Ureter (tissue), 1 donor: ENCODE measurements around the gene PDXK. TPM values are rescaled to one million over a fixed set of nuclear protein-coding genes. Genes with fewer than 3 reads are reported as not detected.
"Not testable (repeated sequence)": the region's sequence is repeated elsewhere in the genome, so short reads cannot be mapped to it uniquely, and the experiment has no call there.

Source experiments
- DNase-seq: peaks from one replicate; pipeline ENCODE4 v3.0.0-alpha.2; 2020; ENCODE audit warnings: low spot score
- total RNA-seq: library from RNA; stranded (reverse); gene quantifications from one replicate; pipeline ENCODE4 v1.2.4, GENCODE V29; 2023
- donor health status: DM: yes; HTN: yes; CAD: no.

Gene PDXK
- 137 TPM for total RNA-seq

DNA sequence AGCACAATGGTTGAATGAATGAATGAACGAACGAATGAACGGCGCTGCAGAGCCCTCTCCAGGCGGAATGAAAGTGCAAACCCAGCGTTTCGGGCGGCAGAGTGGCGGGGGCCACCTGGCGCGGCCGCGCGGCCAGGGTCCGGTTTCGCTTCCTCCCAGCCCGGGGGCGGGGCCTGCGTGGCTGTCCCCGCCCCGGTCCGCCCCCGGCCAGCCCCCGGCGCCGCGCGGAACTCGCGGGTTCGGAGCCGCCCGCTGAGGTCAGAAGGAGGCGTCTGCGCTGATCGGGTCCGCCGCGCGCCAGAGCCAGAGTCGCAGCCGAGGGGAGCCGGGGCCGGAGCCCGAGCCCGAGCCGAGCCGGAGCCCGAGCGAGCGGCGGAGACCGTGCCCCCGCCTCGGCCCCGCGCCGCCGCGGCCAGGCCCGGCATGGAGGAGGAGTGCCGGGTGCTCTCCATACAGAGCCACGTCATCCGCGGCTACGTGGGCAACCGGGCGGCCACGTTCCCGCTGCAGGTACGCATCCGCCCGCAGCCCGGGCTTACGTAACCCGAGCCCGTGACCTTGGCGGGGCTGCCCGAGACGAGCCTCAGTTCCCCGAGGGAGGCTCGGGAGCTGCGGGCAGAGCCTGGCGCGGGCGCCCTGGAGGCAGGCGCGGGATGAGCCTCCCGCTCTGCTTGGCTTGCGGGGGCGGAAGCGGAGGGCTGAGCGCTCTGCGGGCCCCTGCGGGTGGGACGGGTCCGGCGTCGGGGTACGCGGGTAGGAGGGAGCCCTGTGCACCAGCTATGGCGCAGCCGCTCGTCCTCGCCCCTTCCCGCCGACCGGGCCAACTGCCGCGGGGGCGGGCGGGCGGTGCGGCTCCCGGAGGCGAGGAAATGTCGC lies at the start of gene PDXK:
PDXK (plus strand) TSS at position 258 of the 876 bp plus-strand sequence; CDS start at position 424, 166 bp downstream.
- peak; percentile 89 for DNase-seq

DNA sequence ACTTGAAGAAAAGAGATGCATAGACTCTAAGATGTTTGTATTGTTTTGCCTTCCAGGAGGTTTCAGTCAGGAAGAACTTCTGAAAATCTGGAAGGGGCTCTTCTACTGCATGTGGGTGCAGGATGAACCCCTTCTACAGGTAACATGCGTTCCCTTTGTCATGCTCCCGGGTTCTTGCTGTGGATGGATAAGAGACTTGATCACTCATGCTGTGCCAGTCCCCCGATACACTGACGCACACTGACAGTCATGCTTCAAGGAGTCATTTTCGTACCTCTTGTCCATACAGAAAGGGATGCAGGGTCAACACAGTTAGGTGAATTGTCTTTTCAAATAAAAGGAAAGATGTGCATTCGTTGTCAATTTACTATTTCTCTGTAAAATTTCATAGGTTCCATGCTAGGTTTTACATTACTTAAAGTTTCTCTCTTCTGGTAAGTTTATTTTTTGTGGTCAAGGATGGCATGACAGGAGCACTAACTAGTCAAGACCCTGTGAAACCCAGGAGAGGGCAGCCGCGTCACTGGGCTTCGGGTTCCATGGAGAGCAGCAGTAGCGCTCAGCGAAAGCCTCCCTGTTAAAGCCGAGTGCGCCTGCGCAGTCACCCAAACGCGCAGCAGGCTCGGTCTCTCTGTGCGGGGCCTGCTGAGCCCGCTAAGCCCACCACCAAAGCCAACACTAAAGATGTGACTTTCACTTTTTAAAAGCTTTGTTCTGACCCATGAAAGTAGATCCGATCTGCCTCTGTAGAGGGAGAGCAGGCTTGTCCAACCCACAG lies 48.9 kb upstream of the PDXK start:
- DNase-seq: no peak

DNA sequence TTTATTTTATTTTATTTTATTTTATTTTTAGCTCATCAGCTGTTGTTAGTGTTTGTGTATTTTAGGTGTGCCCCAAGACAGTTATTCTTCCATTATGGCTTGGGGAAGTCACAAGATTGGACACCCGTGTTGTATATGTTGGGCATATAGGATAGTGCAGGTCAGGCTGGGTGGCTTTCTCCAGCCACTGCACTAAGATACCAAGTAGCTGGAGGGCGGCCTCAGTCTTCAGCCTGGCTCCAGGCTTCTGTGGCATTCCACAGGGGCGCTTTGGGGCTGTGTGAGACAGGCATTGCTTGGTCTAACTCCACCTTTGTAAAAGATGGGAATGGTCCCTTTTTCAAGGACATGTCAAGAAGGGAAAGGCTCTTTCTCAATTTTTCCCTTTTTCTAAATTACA lies 43.1 kb upstream of the PDXK start:
- DNase-seq: no peak

DNA sequence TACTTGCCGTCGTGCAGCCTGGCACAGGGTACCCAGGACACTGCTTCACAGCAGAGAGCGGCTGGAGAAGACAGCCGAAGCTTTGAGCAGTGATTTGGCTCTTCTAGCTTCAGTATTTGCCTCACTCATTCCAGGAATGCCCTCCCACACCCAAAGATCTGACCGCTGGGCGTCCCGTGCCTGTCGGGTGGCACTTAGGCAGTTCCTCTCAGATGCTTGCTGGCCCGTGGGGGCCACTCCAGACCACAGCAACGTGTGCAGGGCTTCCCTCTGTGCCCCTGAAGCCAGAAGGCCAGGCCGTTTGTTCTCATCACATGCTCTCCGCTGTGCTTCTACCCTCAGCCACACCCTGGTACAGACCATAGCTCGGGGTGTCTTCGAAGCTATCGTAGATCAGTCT lies 42.5 kb upstream of the PDXK start:
- DNase-seq: no peak

DNA sequence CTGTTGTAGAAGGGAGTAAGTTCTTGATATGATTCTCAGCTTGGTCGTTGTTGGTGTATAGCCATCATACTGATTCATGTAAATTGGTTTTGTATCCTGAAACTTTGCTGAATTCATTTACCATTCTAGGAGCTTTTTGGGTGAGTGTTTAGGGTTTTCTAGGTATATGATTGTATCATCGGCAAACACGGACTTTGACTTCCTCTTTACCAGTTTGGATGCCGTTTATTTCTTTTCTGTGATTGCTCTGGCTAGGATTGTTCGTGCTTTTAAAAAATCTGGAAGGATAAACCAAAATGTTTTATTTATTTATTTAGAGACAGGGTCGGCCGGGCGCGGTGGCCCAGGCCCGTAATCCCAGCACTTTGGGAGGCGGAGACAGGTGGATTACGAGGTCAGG lies 39.0 kb upstream of the PDXK start:
- DNase-seq: no peak

DNA sequence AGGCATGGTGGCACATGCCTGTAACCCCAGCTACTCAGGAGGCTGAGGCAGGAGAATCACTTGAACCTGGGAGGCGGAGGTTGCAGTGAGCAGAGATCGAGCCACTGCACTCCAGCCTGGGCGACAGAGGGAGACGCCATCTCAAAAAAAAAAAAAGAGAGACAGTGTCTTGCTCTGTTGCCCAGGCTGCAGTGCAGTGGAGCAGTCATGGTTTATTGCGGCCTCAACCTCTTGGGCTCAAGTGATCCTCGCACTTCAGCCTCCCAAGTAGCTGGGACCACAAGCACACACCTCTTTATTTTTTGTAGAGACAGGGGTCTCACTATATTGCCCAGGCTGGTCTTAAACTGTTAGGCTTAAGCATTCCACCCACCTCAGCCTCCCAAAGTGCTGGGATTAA lies 38.5 kb upstream of the PDXK start:
- not testable (repeated sequence) for DNase-seq

DNA sequence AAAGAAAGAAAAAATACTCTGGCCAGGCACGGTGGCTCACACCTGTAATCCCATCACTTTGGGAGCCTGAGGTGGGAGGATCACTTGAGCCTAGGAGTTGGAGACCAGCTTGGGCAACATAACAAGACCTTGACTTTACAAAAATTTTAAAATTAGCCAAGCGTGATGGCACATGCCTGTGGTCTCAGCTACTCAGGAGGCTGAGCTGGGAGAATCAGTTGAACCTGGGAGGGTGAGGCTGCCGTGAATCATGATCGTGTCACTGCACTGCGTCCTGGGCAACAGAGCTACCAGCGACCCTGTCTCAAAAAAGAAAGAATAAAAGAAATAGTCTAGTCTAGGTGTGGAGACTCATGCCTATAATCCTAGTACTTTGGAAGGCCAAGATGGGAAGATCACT lies 37.3 kb upstream of the PDXK start:
- DNase-seq: no peak

DNA sequence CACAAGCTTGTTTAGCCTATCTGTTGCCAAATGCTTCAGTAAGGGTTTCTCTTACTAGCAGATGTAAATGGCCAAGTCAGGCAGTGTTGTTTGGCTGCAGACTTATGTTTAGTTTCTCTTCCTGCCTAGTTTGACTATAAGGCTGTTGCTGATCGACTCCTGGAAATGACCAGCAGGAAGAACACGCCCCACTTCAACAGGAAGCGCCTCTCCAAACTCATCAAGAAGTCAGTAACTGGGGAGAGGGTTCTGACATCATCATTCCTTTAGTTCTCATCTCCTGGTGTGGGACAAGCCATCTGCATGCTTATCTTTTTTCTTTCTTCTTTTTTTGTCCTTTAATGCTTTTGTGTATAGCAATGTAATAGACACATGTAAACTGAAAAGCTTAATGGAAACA lies 34.5 kb upstream of the PDXK start:
- DNase-seq: no peak

DNA sequence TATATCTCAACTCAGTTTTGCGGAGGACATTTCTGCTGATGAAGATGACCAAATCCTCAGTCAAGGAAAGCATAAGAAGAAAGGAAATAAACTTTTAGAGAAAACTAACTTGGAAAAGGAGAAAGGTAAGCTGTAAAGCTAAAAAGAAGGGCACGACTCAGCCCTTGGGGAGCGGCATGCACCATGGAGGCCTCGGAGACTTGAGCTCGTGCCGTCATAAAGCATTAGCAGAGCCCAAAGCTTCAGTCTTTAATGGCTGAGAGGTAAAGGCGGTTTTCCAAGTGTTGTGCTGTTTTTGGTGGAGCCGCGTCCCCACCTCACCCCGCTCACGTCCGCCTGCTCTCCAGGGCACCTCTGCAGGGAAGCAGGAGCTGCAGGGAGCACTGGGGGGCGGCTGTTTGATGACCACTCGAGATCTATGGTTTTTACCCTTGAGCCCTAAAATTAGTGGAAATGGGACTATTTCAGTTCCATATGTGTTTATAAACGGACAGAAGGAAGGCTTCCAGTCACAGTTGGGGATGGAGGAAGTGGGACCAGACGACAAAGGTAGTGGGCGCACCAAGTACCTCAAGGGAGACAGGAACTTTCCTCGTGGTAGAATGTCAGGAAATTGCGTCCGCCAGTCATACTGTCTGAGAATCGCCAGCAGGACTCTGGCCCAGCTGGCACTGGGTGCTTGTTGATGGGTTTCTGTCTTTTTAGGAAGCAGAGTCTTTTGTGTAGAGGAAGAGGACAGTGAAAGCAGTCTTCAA lies 31.9 kb upstream of the PDXK start:
- no peak for DNase-seq

DNA sequence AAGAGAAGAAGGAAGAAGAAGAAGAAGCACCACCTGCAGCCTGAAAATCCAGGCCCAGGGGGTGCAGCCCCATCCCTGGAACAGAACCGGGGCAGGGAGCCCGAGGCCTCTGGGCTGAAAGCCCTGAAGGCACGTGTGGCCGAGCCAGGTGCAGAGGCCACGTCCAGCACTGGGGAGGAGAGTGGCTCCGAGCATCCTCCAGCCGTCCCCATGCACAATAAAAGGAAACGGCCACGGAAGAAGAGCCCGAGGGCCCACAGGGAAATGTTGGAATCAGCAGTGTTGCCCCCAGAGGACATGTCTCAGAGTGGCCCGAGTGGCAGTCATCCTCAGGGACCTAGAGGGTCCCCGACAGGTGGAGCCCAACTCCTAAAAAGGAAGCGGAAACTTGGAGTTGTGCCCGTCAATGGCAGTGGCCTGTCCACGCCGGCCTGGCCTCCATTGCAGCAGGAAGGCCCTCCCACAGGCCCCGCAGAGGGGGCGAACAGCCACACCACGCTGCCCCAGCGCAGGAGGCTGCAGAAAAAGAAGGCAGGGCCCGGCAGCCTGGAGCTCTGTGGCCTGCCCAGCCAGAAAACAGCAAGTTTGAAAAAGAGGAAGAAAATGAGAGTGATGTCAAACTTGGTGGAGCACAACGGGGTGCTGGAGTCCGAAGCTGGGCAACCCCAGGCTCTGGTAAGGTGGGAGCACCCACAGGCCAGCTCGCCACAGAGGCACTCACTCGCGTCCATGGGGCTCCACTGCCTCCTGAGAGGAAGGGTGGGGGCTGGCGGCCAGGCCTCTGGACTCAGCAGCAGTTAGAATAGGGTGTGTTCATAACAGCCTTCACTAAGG lies 31.1 kb upstream of the PDXK start:
- no peak for DNase-seq

DNA sequence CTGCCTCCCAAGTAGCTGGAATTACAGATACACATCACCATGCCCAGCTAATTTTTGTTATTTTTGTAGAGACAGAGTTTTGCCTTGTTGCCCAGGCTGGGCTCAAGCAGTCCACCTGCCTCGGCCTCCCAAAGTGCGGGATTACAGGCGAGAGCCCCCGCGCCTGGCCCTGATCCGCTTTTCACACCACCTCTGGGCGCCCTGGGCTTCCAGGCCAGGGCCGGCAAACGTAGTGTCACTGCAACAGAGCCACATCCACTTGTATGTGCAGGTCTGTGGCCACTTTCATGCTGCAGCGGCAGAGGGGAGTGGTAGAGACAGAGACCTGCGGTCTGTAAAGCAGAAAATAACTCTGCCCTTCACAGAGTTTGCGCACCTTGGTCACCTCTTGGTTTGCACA lies 30.0 kb upstream of the PDXK start:
- DNase-seq: no peak

DNA sequence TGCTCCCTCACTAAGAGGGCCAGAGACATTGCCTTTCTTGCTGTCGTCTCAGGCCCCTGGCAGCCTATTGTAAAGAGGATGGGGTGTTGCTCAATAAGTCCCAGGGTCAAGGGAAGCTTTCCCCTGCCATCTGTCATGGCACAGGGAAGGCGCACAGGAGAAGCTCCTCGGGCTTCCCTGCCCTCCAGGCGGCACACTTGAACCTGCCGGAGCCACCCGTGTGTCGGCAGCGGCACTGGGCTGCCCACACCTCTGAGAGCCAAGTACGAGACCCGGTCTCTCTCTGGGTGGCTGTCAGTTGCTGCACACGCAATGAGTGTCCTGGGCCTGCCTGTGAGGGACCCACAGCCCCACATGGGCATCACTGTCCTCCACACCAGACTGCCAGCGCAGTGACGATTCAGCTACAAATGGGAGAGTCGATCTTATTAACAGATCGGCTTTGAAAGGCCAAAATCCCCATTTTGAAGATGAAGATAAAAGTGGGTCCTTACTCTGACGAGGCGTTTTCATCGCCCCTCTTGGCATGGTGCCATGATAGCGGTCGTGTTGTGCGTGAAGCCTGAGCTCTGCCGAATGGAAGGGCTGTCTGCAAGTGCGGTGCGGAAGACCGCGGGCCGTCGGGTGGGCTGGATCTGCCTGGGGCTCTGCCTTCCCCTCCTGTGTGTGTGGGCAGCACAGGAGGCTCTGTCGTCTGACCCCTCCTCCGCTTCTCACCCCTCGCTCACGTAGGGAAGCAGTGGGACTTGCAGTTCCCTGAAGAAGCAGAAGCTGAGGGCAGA lies 29.2 kb upstream of the PDXK start:
- no peak for DNase-seq

DNA sequence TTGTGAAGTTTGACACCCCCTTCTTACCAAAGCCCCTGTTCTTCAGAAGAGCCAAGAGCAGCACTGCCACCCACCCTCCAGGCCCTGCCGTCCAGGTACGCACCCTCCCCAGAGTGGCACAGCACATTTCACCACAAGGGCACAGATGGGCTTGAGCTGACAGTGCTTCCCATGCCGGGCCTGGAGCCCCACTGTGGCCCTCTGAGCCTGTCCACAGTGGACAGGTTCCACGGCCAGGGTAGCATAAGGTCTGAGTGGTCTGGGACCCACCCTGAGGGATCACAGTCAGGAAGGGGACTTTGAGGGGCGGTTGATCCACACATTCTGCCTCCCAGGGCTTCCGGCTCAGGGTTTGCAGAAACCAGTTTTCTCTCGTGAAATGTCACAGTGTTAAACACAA lies 28.6 kb upstream of the PDXK start:
- no peak for DNase-seq

DNA sequence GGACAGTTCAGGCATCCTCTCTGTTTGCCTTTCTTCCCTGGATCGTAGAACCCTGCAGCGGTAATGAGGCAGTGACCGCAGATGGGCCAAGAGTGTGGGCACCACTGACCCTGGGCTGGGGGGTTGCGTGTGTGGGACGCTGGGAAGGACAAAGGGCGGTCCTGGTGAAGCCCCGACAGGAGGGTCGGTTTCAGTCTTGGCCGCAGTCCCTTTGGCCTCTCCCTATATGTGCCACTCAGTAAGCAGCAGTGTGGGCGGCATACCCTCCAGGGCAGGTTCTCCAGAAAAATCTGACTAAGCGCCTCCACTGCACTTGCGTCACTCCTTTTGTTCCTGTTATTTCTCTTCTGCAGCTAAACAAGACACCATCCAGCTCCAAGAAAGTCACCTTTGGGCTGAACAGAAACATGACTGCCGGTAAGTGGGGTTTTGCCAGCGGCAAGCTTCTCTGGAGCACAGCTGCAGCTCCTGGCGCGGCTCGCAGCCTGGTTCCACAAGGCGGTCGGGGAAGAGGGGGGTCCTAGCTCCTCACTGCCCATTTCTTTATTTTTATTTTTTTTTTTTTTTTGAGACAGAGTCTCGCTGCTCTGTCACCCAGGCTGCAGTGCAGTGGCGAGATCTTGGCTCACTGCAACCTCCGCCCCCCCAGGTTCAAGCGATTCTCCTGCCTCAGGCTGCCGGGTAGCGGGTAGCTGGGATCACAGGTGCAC lies 27.7 kb upstream of the PDXK start:
- no peak for DNase-seq

DNA sequence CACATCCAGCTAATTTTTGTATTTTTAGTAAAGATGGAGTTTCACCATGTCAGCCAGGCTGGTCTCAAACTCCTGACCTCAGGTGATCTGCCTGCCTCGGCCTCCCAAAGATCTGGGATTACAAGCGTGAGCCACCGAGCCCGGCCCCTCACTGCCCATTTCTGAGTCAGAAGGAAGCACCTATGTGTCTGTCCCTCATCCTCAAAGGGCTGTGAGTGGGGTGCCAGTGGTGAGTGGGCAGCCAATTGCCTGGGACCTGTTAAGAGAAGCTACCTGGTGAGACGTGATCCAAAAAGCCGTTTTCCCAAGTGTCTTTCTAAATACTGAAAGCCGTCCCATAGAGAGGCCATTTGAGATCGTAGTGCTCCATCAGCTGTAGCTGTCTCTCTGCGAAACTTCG lies 27.1 kb upstream of the PDXK start:
- no peak for DNase-seq

DNA sequence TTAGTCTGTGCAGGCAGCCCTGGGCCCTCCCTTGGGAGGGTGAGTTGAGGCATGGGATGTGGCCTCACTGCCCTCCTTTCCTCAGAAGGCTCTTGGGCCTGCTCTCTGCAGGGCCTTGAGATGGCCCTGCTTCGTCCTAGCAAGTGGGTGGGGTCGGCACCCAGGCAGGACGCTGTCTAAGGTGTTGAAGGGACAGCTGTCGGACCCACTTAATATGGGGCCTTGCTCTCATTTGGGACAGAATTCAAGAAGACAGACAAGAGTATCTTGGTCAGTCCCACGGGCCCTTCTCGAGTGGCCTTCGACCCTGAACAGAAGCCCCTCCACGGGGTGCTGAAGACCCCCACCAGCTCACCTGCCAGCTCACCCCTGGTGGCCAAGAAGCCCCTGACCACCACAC lies 26.0 kb upstream of the PDXK start:
- no peak for DNase-seq

DNA sequence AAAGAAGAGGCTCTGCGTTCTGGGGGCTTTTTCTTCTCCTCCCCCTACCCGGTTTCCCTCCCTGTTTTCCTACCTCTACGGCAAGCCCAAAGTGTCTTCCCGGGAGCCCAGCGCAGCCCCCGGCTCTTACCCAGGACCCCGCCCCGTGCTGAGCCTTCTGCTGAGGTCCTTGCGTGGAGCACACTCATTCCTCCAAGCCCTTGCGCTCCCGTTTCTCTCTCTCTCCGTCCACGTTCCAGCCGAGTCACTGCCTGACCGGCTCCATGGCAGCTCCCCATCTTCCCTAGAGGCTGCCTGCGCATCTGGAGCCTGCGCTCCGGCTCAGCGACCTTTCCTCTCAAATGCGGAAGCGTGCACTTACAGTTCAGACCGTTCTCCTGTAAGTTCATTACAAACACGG lies 24.9 kb upstream of the PDXK start:
- DNase-seq: no peak

DNA sequence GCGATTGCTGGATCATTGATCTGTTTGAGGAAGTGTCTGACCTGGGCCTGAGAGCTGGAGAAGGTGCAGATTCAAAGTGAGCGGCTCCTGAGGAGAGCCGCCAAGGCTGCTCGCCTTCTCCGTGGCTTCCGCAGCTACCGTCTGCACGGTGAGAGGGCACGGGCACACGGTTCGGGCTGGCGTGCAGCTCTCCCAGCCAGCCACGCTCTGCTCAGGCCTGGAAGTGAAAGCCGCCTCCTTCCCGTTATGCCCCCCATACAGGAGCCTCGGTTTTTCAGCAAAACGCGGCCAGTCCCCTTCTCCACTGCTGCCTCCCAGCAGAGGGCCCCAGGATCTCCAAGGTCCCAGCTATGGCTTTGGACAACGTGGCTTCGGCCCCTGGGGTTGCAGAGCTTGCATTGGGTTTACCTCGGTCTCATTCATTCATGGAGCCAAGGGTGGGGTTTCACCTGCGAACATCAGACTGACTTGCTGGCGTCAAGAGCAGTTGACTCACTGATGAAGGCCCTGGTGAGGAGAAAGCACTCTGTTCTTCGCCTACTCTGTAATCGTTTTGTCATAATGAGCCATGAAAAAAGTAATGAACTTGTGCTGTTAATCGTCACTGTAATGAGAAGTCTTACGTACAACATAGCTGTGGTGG lies 24.4 kb upstream of the PDXK start:
- DNase-seq: no peak

DNA sequence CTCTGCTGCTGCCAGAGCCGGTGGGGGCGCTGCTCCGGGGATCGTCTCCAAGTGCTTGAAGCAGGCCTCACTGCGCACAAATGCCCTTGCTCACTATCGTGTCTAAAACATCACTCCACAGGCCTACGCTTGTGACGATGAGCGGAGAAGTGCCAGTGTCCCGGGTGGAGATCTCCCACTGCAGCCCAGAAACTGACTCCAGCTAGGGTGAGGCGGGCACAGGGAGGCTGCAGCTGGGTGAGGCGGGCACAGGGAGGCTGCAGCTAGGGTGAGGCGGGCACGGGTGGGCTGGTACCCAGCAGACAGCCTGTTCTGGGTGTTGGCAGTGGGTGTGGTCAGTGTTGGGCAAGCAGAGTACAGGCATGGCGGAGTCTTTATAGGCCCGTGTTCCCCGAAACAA lies 22.7 kb upstream of the PDXK start:
- no peak for DNase-seq
